CD14-positive monocyte (primary cell): ENCODE results near the gene LBP. TPM values are rescaled to one million over a fixed set of nuclear protein-coding genes. Genes with fewer than 3 reads are reported as not detected.

Source experiments
- DNase-seq, 3 donors: peaks; one replicate each; pipeline ENCODE4 v3.0.0-alpha.2; 2011 to 2022
- H2AFZ ChIP-seq: 2 replicates; pipeline ENCODE4 v1.6.0; 2012; ENCODE audit warnings: mild to moderate bottlenecking, low read depth, low read length, inconsistent platforms; ENCODE audit not compliant: insufficient read depth, poor library complexity, severe bottlenecking
- H3K27ac ChIP-seq, 2 donors: 1 replicate in 1 of 2; 2 replicates in 1 of 2; pipeline ENCODE4 v1.5.1; 2012 to 2013; ENCODE audit warnings: low read length in 2 of 2, control low read depth in 1 of 2, inconsistent platforms in 1 of 2, low read depth in 1 of 2, mild to moderate bottlenecking in 1 of 2
- H3K27me3 ChIP-seq, 2 donors: one replicate each; pipeline versions ENCODE4 v1.6.0 to v1.6.1; 2011 to 2013; ENCODE audit warnings: low read length in 2 of 2; ENCODE audit not compliant: control insufficient read depth in 2 of 2, insufficient read depth in 2 of 2
- H3K36me3 ChIP-seq, 2 donors: replicated peaks in 1 of 2; 1 replicate in 1 of 2; 2 replicates in 1 of 2; pipeline versions ENCODE4 v1.5.1 to v1.6.1; 2012 to 2013; ENCODE audit warnings: low read length in 2 of 2, control low read depth in 1 of 2, inconsistent platforms in 1 of 2, mild to moderate bottlenecking in 1 of 2; ENCODE audit not compliant: insufficient read depth in 2 of 2, control insufficient read depth in 1 of 2
- H3K4me1 ChIP-seq, 2 donors: 1 replicate in 1 of 2; 2 replicates in 1 of 2; pipeline versions ENCODE4 v1.5.1 to v1.6.1; 2012 to 2013; ENCODE audit warnings: low read length in 2 of 2, control low read depth in 1 of 2, inconsistent platforms in 1 of 2, mild to moderate bottlenecking in 1 of 2, moderate library complexity in 1 of 2; ENCODE audit not compliant: insufficient read depth in 2 of 2, control insufficient read depth in 1 of 2
- H3K4me2 ChIP-seq: replicated peaks from 2 replicates; pipeline ENCODE3; 2012; ENCODE audit warnings: low read length, moderate library complexity, mild to moderate bottlenecking; ENCODE audit not compliant: poor library complexity, severe bottlenecking; ENCODE audit errors: extremely low read depth
- H3K4me3 ChIP-seq, 3 experiments: fragments of 200-600 bp in 1 of 3; sonication (generic) in 1 of 3; replicated peaks in 1 of 3; 1 replicate in 2 of 3; 2 replicates in 1 of 3; pipeline ENCODE4 v1.5.1; 2011 to 2013; ENCODE audit warnings: low read length in 3 of 3, mild to moderate bottlenecking in 3 of 3, control low read depth in 2 of 3, low read depth in 2 of 3, inconsistent platforms in 1 of 3, moderate library complexity in 1 of 3
- H3K79me2 ChIP-seq: 2 replicates; pipeline ENCODE4 v1.6.0; 2012; ENCODE audit warnings: mild to moderate bottlenecking, control low read depth, inconsistent platforms, low read length, moderate library complexity; ENCODE audit not compliant: insufficient read depth
- H3K9ac ChIP-seq: 2 replicates; pipeline ENCODE4 v1.6.0; 2017; ENCODE audit warnings: low read length, mild to moderate bottlenecking; ENCODE audit not compliant: insufficient read depth, poor library complexity, severe bottlenecking
- H3K9me3 ChIP-seq, 2 donors: replicated peaks in 1 of 2; 1 replicate in 1 of 2; 2 replicates in 1 of 2; pipeline versions ENCODE4 v1.5.1 to v1.6.1; 2012 to 2013; ENCODE audit warnings: low read length in 2 of 2, control low read depth in 1 of 2; ENCODE audit not compliant: control insufficient read depth in 1 of 2, insufficient read depth in 1 of 2
- H4K20me1 ChIP-seq: 2 replicates; pipeline ENCODE4 v1.6.0; 2012; ENCODE audit warnings: mild to moderate bottlenecking, low read length, control low read depth, moderate library complexity; ENCODE audit not compliant: insufficient read depth
- H3K27ac Mint-ChIP-seq, 7 donors: one replicate each; pipeline ENCODE4 v1.8.0; 2020; ENCODE audit warnings: mild to moderate bottlenecking in 7 of 7, mixed read lengths in 7 of 7, moderate library complexity in 6 of 7, inconsistent platforms in 2 of 7
- H3K27me3 Mint-ChIP-seq, 3 donors: one replicate each; pipeline ENCODE4 v1.8.0; 2021 to 2022; ENCODE audit warnings: low read depth in 3 of 3, mild to moderate bottlenecking in 3 of 3, mixed read lengths in 3 of 3, moderate library complexity in 3 of 3, inconsistent platforms in 1 of 3
- H3K36me3 Mint-ChIP-seq, 2 donors: one replicate each; pipeline ENCODE4 v1.8.0; 2020; ENCODE audit warnings: mixed read lengths in 2 of 2, inconsistent platforms in 1 of 2, mild to moderate bottlenecking in 1 of 2
- H3K4me1 Mint-ChIP-seq: one replicate; pipeline ENCODE4 v1.8.0; 2020; ENCODE audit warnings: mild to moderate bottlenecking, mixed read lengths
- H3K4me3 Mint-ChIP-seq, 2 donors: one replicate each; pipeline ENCODE4 v1.8.0; 2020; ENCODE audit warnings: mild to moderate bottlenecking in 2 of 2, mixed read lengths in 2 of 2, moderate library complexity in 1 of 2
- H3K9me3 Mint-ChIP-seq, 7 donors: one replicate each; pipeline ENCODE4 v1.8.0; 2020 to 2022; ENCODE audit warnings: mixed read lengths in 7 of 7, mild to moderate bottlenecking in 6 of 7, moderate library complexity in 6 of 7, inconsistent platforms in 2 of 7
- CTCF ChIP-seq: fragments of 200-600 bp; IDR thresholded peaks from one replicate; pipeline ENCODE4 v1.8.0; 2022; ENCODE audit warnings: antibody characterized with exemption, mild to moderate bottlenecking
- WGBS: methylation state at CpG from one replicate; pipeline ENCODE4 v1.1.5; 2013; ENCODE audit warnings: missing lambda C conversion rate; ENCODE audit not compliant: insufficient coverage; 5-methylcytosine and 5-hydroxymethylcytosine counted together
- intact Hi-C, 2 donors: fragments of 100-400 bp; cut with micrococcal nuclease; formaldehyde crosslinking; loops; one replicate each; pipeline versions ENCODE4 v1.15.0 to v1.15.1; 2023
- polyA plus RNA-seq, 3 donors: library from polyadenylated mRNA; depleted of rRNA in 1 of 3; unstranded in 2 of 3; stranded (reverse) in 1 of 3; fragments of 300-500 nt in 2 of 3; fragments of >200 nt in 1 of 3; fragmentation: Illumina TruSeq in 2 of 3; gene quantifications; 1 replicate in 2 of 3; 2 replicates in 1 of 3; pipeline ENCODE4 v1.2.3, GENCODE V29; 2012 to 2021

The LBP gene
- polyA plus RNA-seq, 3 donors: not detected

DNA sequence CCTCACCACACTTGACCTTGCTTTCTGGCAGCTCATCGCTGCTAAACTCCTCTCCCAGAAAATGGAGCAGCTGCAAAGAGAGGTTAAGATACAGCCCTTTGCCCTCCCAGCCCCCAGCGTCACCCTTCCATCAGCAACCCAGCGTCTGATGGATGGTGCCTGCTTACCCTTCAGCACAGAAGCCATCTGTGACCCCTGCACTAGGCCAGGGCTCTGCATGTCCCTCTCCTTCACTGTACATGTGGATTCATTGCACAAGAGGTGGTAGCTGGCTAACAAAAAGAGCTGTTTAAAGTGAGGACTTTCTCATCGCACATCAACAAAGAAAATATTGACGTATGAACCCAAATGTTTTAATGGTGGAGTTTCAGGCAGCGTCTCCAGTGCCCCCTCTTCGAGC, 12.3 kb downstream of the LBP start:
- no peak for TF ChIP-seq CTCF
- Histone ChIP-seq H3K27ac (no peak overlapping the region), H3K4me2 (no peak overlapping the region), H3K36me3 (no peaks in the 10 kb centered on the region), H3K4me1 (no peaks in the 10 kb centered on the region), H4K20me1 (no peaks in the 10 kb centered on the region), H2AFZ (no peak overlapping the region), H3K27me3 (no peaks in the 10 kb centered on the region), H3K79me2 (no peaks in the 10 kb centered on the region), H3K4me3 (no peak overlapping the region), H3K9me3 (no peaks in the 10 kb centered on the region), H3K9ac (no peak overlapping the region)
- DNase-seq: no peak
- Mint-ChIP-seq H3K4me3 (no peak overlapping the region), H3K27me3 (peaks cover 1 to 5% (median 3%) of the 10 kb centered on the region in 3 donors), H3K9me3 (peaks cover 0 to 4% (median 0%) of the 10 kb centered on the region in 7 donors), H3K36me3 (no peaks in the 10 kb centered on the region), H3K27ac (peak overlapping the region in 1 of 7 donors; percentile 59), H3K4me1 (peaks cover 7% of the 10 kb centered on the region)
- intact Hi-C loops: no loop called here
- 94% methylated on average over 5 of the region's 7 CpGs for WGBS

DNA sequence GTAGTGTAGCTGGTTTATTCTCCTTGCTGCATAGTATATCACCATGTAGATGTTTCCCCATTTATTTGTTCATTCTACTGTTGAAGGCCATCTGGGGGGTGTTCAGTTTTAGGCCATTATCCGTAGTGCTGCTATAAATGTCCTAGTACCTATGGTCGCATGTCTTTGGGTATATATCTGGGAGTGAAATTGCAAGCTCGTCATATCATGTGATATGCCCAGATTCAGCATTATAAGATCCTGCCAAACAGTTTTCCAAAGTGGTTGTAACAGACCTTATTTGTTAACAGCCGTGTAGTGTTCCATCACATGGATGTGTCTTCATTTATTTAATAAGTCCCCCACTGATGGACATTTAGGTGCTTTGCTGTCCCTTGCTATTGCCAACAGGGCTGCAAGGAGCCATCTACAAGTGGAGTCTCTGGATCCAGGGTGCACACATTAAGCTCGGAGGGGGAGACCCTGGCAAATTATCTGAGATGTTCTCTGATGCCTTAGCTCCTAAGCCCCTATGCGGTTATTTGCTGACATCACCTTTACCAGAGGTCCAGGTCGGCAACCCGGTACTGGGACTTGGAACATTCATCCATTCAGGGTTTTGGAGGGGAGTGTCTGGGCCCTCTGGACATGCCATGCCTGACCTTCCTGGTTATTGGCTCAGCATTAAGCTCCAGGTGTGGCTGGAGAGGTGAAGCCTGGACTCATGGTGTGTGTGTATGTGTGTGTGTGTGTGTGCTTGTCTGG, 16.9 kb downstream of the LBP start:
- no peaks in the 10 kb centered on the region for H3K9me3 ChIP-seq

More for the DNA sequence above, 16.9 kb downstream of the LBP start:
- Histone ChIP-seq H3K36me3 (no peaks in the 10 kb centered on the region), H2AFZ (no peak overlapping the region), H3K4me1 (no peaks in the 10 kb centered on the region), H4K20me1 (no peaks in the 10 kb centered on the region), H3K79me2 (no peaks in the 10 kb centered on the region), H3K4me3 (no peak overlapping the region), H3K27ac (no peak overlapping the region), H3K4me2 (no peak overlapping the region), H3K27me3 (no peaks in the 10 kb centered on the region), H3K9ac (no peak overlapping the region)
- Mint-ChIP-seq H3K4me1 (no peaks in the 10 kb centered on the region), H3K36me3 (no peaks in the 10 kb centered on the region), H3K4me3 (no peak overlapping the region), H3K27me3 (peaks cover 1 to 3% (median 2%) of the 10 kb centered on the region in 3 donors), H3K9me3 (peaks cover 0 to 2% (median 0%) of the 10 kb centered on the region in 7 donors), H3K27ac (no peak overlapping the region)
- 94% methylated on average over 8 of the region's 8 CpGs for WGBS
- no peak for TF ChIP-seq CTCF
- intact Hi-C loops: no loop called here
- no peak for DNase-seq
